ENCODE results near the gene THRB. TPM values are rescaled to one million over a fixed set of nuclear protein-coding genes. Genes with fewer than 3 reads are reported as not detected.

THRB gene
- total and polyA plus RNA-seq, 7 experiments from 2014 or later, result 0.05 to 1.0 (median 0.16) TPM; not detected in 4

GRCh38 chr3:24360957-24361356, 133.7 kb downstream of the THRB start:
- no peak for ATAC-seq
- POLR2A ChIA-PET, result no interaction called here
- Mint-ChIP-seq H3K9me3 (peaks cover 0 to 4% (median 0%) of the 10 kb centered on the region in 11 donors), H3K36me3 (no peaks in the 10 kb centered on the region), H3K27me3 (peaks cover 0 to 2% (median 0%) of the 10 kb centered on the region in 5 donors), H3K4me3 (no peak overlapping the region), H3K4me1 (no peaks in the 10 kb centered on the region), H3K27ac (no peak overlapping the region)
- Histone ChIP-seq H3K27ac (ENCODE audit: low read depth, low read length) (no peak overlapping the region), H3K4me3 (ENCODE audit: low read length) (no peak overlapping the region), H3K4me1 (ENCODE audit: control insufficient read depth in 2 of 2, insufficient read depth in 2 of 2, low read length in 2 of 2) (no peaks in the 10 kb centered on the region), H3K27me3 (ENCODE audit: control insufficient read depth in 2 of 2, insufficient read depth in 2 of 2, low read length in 2 of 2) (no peaks in the 10 kb centered on the region), H3K36me3 (ENCODE audit: control insufficient read depth in 2 of 3, insufficient read depth in 3 of 3, low read length in 3 of 3) (no peaks in the 10 kb centered on the region), H3K9me3 (ENCODE audit: control insufficient read depth in 2 of 3, low read length in 3 of 3) (no peaks in the 10 kb centered on the region)
- no peak for DNase-seq
- intact Hi-C loops (cut with micrococcal nuclease), result no loop called here
- CTCF ChIA-PET, result no interaction called here

- Histone ChIP-seq H3K4me3 (ENCODE audit: low read length) (no peak overlapping the region), H3K9me3 (ENCODE audit: control insufficient read depth in 2 of 3, low read length in 3 of 3) (no peaks in the 10 kb centered on the region), H3K27me3 (ENCODE audit: control insufficient read depth in 2 of 2, insufficient read depth in 2 of 2, low read length in 2 of 2) (no peaks in the 10 kb centered on the region), H3K27ac (ENCODE audit: low read depth, low read length) (no peak overlapping the region), H3K4me1 (ENCODE audit: control insufficient read depth in 2 of 2, insufficient read depth in 2 of 2, low read length in 2 of 2) (no peaks in the 10 kb centered on the region), H3K36me3 (ENCODE audit: control insufficient read depth in 2 of 3, insufficient read depth in 3 of 3, low read length in 3 of 3) (no peaks in the 10 kb centered on the region)
- H3K4me3 Mint-ChIP-seq, result no peak overlapping the region
- peaks cover 0 to 2% (median 0%) of the 10 kb centered on the region in 5 donors for H3K27me3 Mint-ChIP-seq
- CTCF ChIA-PET, result no interaction called here
- POLR2A ChIA-PET, result no interaction called here
- intact Hi-C loops (cut with micrococcal nuclease), result no loop called here
- H3K9me3 Mint-ChIP-seq, result peaks cover 0 to 4% (median 0%) of the 10 kb centered on the region in 11 donors
- no peak for ATAC-seq
- DNase-seq, result no peak
- no peaks in the 10 kb centered on the region for H3K4me1 Mint-ChIP-seq
- no peaks in the 10 kb centered on the region for H3K36me3 Mint-ChIP-seq
- H3K27ac Mint-ChIP-seq, result no peak overlapping the region
Measured at GRCh38 chr3:24359645-24360462, 134.8 kb downstream of the THRB start.

GRCh38 chr3:24359102-24359501, 135.5 kb downstream of the THRB start:
- Mint-ChIP-seq H3K36me3 (no peaks in the 10 kb centered on the region), H3K4me3 (no peak overlapping the region), H3K4me1 (no peaks in the 10 kb centered on the region), H3K27me3 (peaks cover 0 to 2% (median 0%) of the 10 kb centered on the region in 5 donors), H3K9me3 (peaks cover 0 to 10% (median 0%) of the 10 kb centered on the region in 11 donors), H3K27ac (no peak overlapping the region)
- H3K36me3 ChIP-seq (ENCODE audit: control insufficient read depth in 2 of 3, insufficient read depth in 3 of 3, low read length in 3 of 3), result no peaks in the 10 kb centered on the region
- no peaks in the 10 kb centered on the region for H3K4me1 ChIP-seq (ENCODE audit: control insufficient read depth in 2 of 2, insufficient read depth in 2 of 2, low read length in 2 of 2)
- ChIA-PET POLR2A (no interaction called here), CTCF (no interaction called here)
- DNase-seq (no peak), ATAC-seq (no peak)
- no peak overlapping the region for H3K4me3 ChIP-seq (ENCODE audit: low read length)
- intact Hi-C loops (cut with micrococcal nuclease), result no loop called here
- no peaks in the 10 kb centered on the region for H3K9me3 ChIP-seq (ENCODE audit: control insufficient read depth in 2 of 3, low read length in 3 of 3)
- no peaks in the 10 kb centered on the region for H3K27me3 ChIP-seq (ENCODE audit: control insufficient read depth in 2 of 2, insufficient read depth in 2 of 2, low read length in 2 of 2)
- no peak overlapping the region for H3K27ac ChIP-seq (ENCODE audit: low read depth, low read length)

- CTCF ChIA-PET, result no interaction called here
- no peak for ATAC-seq
Measured at GRCh38 chr3:24357635-24358034, 137.0 kb downstream of the THRB start.

GRCh38 chr3:24355806-24356205, 138.8 kb downstream of the THRB start:
- Mint-ChIP-seq H3K27ac (no peak overlapping the region), H3K27me3 (no peaks in the 10 kb centered on the region), H3K4me3 (no peak overlapping the region), H3K36me3 (no peaks in the 10 kb centered on the region), H3K4me1 (no peaks in the 10 kb centered on the region), H3K9me3 (peaks cover 0 to 10% (median 0%) of the 10 kb centered on the region in 11 donors)
- CTCF ChIA-PET, result no interaction called here
- ATAC-seq (no peak), DNase-seq (no peak)
- intact Hi-C loops (cut with micrococcal nuclease), result no loop called here
- POLR2A ChIA-PET, result no interaction called here
- Histone ChIP-seq H3K27me3 (ENCODE audit: control insufficient read depth in 2 of 2, insufficient read depth in 2 of 2, low read length in 2 of 2) (no peaks in the 10 kb centered on the region), H3K4me3 (ENCODE audit: low read length) (no peak overlapping the region), H3K27ac (ENCODE audit: low read depth, low read length) (no peak overlapping the region), H3K4me1 (ENCODE audit: control insufficient read depth in 2 of 2, insufficient read depth in 2 of 2, low read length in 2 of 2) (no peaks in the 10 kb centered on the region), H3K36me3 (ENCODE audit: control insufficient read depth in 2 of 3, insufficient read depth in 3 of 3, low read length in 3 of 3) (no peaks in the 10 kb centered on the region), H3K9me3 (ENCODE audit: control insufficient read depth in 2 of 3, low read length in 3 of 3) (no peaks in the 10 kb centered on the region)

More at GRCh38 chr3:24357635-24358034, 137.0 kb downstream of the THRB start:
- Mint-ChIP-seq H3K9me3 (peaks cover 0 to 10% (median 0%) of the 10 kb centered on the region in 11 donors), H3K4me1 (no peaks in the 10 kb centered on the region), H3K27ac (no peak overlapping the region), H3K4me3 (no peak overlapping the region), H3K36me3 (no peaks in the 10 kb centered on the region), H3K27me3 (no peaks in the 10 kb centered on the region)
- Histone ChIP-seq H3K27me3 (ENCODE audit: control insufficient read depth in 2 of 2, insufficient read depth in 2 of 2, low read length in 2 of 2) (no peaks in the 10 kb centered on the region), H3K9me3 (ENCODE audit: control insufficient read depth in 2 of 3, low read length in 3 of 3) (no peaks in the 10 kb centered on the region), H3K27ac (ENCODE audit: low read depth, low read length) (no peak overlapping the region), H3K4me3 (ENCODE audit: low read length) (no peak overlapping the region), H3K4me1 (ENCODE audit: control insufficient read depth in 2 of 2, insufficient read depth in 2 of 2, low read length in 2 of 2) (no peaks in the 10 kb centered on the region), H3K36me3 (ENCODE audit: control insufficient read depth in 2 of 3, insufficient read depth in 3 of 3, low read length in 3 of 3) (no peaks in the 10 kb centered on the region)
- POLR2A ChIA-PET, result no interaction called here
- DNase-seq, result no peak
- intact Hi-C loops (cut with micrococcal nuclease), result no loop called here

- Mint-ChIP-seq H3K4me1 (no peaks in the 10 kb centered on the region), H3K27me3 (no peaks in the 10 kb centered on the region), H3K9me3 (peaks cover 0 to 10% (median 0%) of the 10 kb centered on the region in 11 donors), H3K36me3 (no peaks in the 10 kb centered on the region), H3K4me3 (no peak overlapping the region), H3K27ac (no peak overlapping the region)
- DNase-seq (no peak), ATAC-seq (no peak)
- Histone ChIP-seq H3K9me3 (ENCODE audit: control insufficient read depth in 2 of 3, low read length in 3 of 3) (no peaks in the 10 kb centered on the region), H3K36me3 (ENCODE audit: control insufficient read depth in 2 of 3, insufficient read depth in 3 of 3, low read length in 3 of 3) (no peaks in the 10 kb centered on the region), H3K4me3 (ENCODE audit: low read length) (no peak overlapping the region), H3K4me1 (ENCODE audit: control insufficient read depth in 2 of 2, insufficient read depth in 2 of 2, low read length in 2 of 2) (no peaks in the 10 kb centered on the region), H3K27me3 (ENCODE audit: control insufficient read depth in 2 of 2, insufficient read depth in 2 of 2, low read length in 2 of 2) (no peaks in the 10 kb centered on the region), H3K27ac (ENCODE audit: low read depth, low read length) (no peak overlapping the region)
- intact Hi-C loops (cut with micrococcal nuclease), result no loop called here
- CTCF ChIA-PET, result no interaction called here
- POLR2A ChIA-PET, result no interaction called here
Measured at GRCh38 chr3:24354230-24354629, 140.4 kb downstream of the THRB start.

- Histone ChIP-seq H3K9me3 (ENCODE audit: control insufficient read depth in 2 of 3, low read length in 3 of 3) (no peaks in the 10 kb centered on the region), H3K27me3 (ENCODE audit: control insufficient read depth in 2 of 2, insufficient read depth in 2 of 2, low read length in 2 of 2) (no peaks in the 10 kb centered on the region), H3K4me3 (ENCODE audit: low read length) (no peak overlapping the region), H3K4me1 (ENCODE audit: control insufficient read depth in 2 of 2, insufficient read depth in 2 of 2, low read length in 2 of 2) (no peaks in the 10 kb centered on the region), H3K36me3 (ENCODE audit: control insufficient read depth in 2 of 3, insufficient read depth in 3 of 3, low read length in 3 of 3) (no peaks in the 10 kb centered on the region), H3K27ac (ENCODE audit: low read depth, low read length) (no peak overlapping the region)
- H3K36me3 Mint-ChIP-seq, result no peaks in the 10 kb centered on the region
- CTCF ChIA-PET, result no interaction called here
- no peak overlapping the region for H3K4me3 Mint-ChIP-seq
- POLR2A ChIA-PET, result no interaction called here
- DNase-seq, result no peak
- H3K27me3 Mint-ChIP-seq, result no peaks in the 10 kb centered on the region
- H3K9me3 Mint-ChIP-seq, result peaks cover 0 to 10% (median 0%) of the 10 kb centered on the region in 11 donors
- H3K27ac Mint-ChIP-seq, result no peak overlapping the region
- intact Hi-C loops (cut with micrococcal nuclease), result no loop called here
- ATAC-seq, result no peak
- no peaks in the 10 kb centered on the region for H3K4me1 Mint-ChIP-seq
Measured at GRCh38 chr3:24352893-24353553, 141.6 kb downstream of the THRB start.

All from naive thymus-derived CD4-positive, alpha-beta T cell (primary cell).